Chondrocyte (in vitro differentiated cells): Measurements from ENCODE around the gene FAM20C. TPM values are rescaled to one million over a fixed set of nuclear protein-coding genes. Genes with fewer than 3 reads are reported as not detected.

Experiments
- DNase-seq: peaks from one replicate; pipeline ENCODE4 v3.0.0; 2021; ENCODE audit warnings: mixed read lengths, low spot score
- H3K27ac Mint-ChIP-seq: one replicate; pipeline ENCODE4 v1.8.0; 2021; ENCODE audit warnings: mild to moderate bottlenecking, moderate library complexity, mixed read lengths; ENCODE audit not compliant: unreplicated experiment
- H3K27me3 Mint-ChIP-seq: 2 replicates; pipeline ENCODE4 v1.8.0; 2021; ENCODE audit warnings: low read depth, mixed read lengths
- H3K36me3 Mint-ChIP-seq: 2 replicates; pipeline ENCODE4 v1.8.0; 2021; ENCODE audit warnings: low read depth, mixed read lengths
- H3K4me1 Mint-ChIP-seq: 2 replicates; pipeline ENCODE4 v1.8.0; 2021; ENCODE audit warnings: low read depth, mild to moderate bottlenecking, mixed read lengths
- H3K4me3 Mint-ChIP-seq: one replicate; pipeline ENCODE4 v1.8.0; 2021; ENCODE audit warnings: mild to moderate bottlenecking, moderate library complexity, mixed read lengths; ENCODE audit not compliant: unreplicated experiment
- H3K9me3 Mint-ChIP-seq: 2 replicates; pipeline ENCODE4 v1.8.0; 2021; ENCODE audit warnings: low read depth, mixed read lengths
- total RNA-seq: library from RNA; stranded (reverse); gene quantifications from 3 replicates; pipeline ENCODE4 v1.2.1, GENCODE V29; 2021
- TF ChIP-seq, protein P1 (sequence below): fragments of 200-600 bp; sonication (generic); IDR thresholded peaks from 2 replicates; pipeline ENCODE4 v1.5.0; 2021; ENCODE audit warnings: antibody characterized with exemption, mild to moderate bottlenecking, moderate library complexity

Gene FAM20C
- total RNA-seq, 1 donor from 2014 or later: 34.4 TPM

- Mint-ChIP-seq H3K4me3 (no peak overlapping the region), H3K36me3 (no peaks in the 10 kb centered on the region), H3K4me1 (peaks cover 9% of the 10 kb centered on the region), H3K27me3 (peaks cover 3% of the 10 kb centered on the region), H3K27ac (no peak overlapping the region), H3K9me3 (no peaks in the 10 kb centered on the region)
- no peak for DNase-seq
- TF ChIP-seq, protein P1, sequence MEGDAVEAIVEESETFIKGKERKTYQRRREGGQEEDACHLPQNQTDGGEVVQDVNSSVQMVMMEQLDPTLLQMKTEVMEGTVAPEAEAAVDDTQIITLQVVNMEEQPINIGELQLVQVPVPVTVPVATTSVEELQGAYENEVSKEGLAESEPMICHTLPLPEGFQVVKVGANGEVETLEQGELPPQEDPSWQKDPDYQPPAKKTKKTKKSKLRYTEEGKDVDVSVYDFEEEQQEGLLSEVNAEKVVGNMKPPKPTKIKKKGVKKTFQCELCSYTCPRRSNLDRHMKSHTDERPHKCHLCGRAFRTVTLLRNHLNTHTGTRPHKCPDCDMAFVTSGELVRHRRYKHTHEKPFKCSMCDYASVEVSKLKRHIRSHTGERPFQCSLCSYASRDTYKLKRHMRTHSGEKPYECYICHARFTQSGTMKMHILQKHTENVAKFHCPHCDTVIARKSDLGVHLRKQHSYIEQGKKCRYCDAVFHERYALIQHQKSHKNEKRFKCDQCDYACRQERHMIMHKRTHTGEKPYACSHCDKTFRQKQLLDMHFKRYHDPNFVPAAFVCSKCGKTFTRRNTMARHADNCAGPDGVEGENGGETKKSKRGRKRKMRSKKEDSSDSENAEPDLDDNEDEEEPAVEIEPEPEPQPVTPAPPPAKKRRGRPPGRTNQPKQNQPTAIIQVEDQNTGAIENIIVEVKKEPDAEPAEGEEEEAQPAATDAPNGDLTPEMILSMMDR: no peak
Measured at GRCh38 chr7:188174-188573, 4.2 kb upstream of the FAM20C start.

DNA sequence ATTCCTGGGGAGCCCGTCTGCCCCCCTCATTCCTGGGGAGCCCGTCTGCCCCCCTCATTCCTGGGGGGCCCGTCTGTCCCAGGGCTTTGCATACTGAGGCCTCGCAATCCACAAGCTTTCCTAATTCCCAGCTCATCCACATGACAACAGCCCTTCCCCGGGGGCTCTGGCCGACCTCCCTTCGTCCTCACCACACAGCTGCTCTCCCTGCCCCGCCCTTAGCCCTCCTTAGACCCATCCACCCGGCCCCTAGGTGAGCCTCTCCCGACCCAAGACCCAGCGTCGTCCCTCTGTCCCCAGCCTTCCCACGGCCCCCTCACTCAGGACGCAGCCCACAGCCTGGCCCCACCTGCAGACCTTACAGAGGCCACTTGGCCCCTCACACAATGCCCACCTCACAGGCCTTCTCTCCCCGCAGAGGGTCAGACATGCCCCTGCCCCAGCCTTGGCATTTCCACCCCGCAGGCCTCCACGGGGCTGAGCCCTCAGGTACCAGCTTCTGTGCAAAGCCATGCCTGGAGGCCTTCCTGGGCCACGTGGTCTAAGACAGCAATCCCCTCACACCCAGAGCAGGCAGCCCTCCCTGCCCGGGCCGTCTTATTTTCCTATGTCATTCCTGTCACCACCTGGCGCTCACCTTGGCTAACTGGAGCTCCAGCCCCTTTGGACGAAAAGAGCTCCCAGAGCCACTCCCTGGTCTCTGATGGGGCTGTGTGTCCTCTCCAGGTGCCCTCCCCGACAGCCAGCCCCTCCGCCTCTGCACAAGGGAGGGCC lies 3.5 kb upstream of the FAM20C start:
- H3K36me3 Mint-ChIP-seq: no peaks in the 10 kb centered on the region
- TF ChIP-seq, protein P1: no peak
- H3K27ac Mint-ChIP-seq: no peak overlapping the region
- H3K9me3 Mint-ChIP-seq: no peaks in the 10 kb centered on the region
- H3K4me1 Mint-ChIP-seq: peaks cover 11% of the 10 kb centered on the region
- no peak overlapping the region for H3K4me3 Mint-ChIP-seq
- H3K27me3 Mint-ChIP-seq: peaks cover 3% of the 10 kb centered on the region
- no peak for DNase-seq

DNA sequence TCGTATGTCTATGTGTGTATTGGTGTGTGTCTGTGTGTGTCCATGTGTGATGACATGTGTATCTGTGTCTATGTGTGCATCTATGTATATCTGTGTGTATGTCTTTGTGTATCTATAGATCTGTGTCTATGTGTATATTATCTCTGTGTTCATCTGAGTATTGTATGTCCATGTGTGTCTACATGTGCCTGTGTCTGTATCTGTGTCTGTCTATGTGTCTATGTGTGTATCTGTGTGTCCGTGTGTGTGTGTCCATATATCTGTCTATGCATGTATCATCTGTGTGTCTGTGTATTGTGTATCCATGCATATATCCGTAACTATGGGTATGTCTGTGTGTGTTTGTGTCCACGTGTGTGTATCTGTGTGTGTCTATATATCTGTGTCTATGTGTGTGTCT lies 2.7 kb upstream of the FAM20C start:
- H3K9me3 Mint-ChIP-seq: no peaks in the 10 kb centered on the region
- no peak overlapping the region for H3K4me3 Mint-ChIP-seq
- no peak overlapping the region for H3K27ac Mint-ChIP-seq
- TF ChIP-seq, protein P1: no peak
- no peak for DNase-seq
- no peaks in the 10 kb centered on the region for H3K36me3 Mint-ChIP-seq
- peaks cover 19% of the 10 kb centered on the region for H3K4me1 Mint-ChIP-seq
- H3K27me3 Mint-ChIP-seq: peaks cover 3% of the 10 kb centered on the region

- Mint-ChIP-seq H3K27me3 (peaks cover 3% of the 10 kb centered on the region), H3K36me3 (peaks cover 4% of the 10 kb centered on the region), H3K27ac (no peak overlapping the region), H3K4me3 (no peak overlapping the region), H3K4me1 (peaks cover 24% of the 10 kb centered on the region), H3K9me3 (no peaks in the 10 kb centered on the region)
- DNase-seq: no peak
- TF ChIP-seq, protein P1: no peak
Measured at GRCh38 chr7:190196-190595, 2.2 kb upstream of the FAM20C start.

DNA sequence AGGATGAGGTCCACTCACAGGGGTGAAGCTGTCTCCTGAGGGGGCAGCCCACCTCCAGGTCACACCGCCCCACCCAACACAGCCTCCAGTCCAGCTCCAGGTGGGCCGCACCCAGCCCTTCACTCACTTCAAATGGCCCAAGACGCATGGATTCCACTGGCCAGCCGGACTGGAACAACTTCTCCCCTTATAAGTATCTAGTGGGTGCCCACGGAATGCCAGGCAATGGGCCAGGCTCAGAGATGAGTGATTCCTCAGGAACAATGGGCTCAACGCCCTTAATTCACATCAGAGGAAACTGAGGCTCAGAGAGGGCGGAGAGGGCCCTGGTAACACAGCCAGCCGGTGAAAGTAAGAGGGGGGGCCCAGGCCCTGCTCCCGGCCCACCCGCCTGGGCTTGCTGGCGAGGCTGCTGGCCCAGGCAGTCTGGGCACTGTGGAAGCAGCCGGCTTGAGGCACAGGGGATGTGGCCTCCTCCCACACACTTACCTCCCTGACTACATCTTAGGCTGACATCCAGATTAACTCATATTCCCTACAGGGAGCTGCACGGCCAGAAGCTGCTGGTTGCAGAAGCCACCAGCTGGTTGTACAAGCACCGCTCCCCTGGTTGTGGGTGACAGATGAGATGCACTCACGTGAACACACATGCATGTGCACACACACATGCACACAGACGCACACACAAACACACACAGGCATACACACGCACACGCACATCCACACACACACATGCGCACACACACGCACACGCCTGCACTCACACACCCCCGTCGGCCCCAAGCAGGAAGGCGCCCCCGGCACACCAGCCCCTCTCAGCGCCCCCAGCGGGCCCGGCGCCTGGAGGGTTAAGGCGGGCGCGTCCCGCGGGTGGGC lies 1.0 kb upstream of the FAM20C start:
- DNase-seq: no peak
- Mint-ChIP-seq H3K9me3 (no peaks in the 10 kb centered on the region), H3K27me3 (peaks cover 3% of the 10 kb centered on the region), H3K27ac (peak overlapping the region; percentile 91), H3K36me3 (peaks cover 14% of the 10 kb centered on the region), H3K4me1 (peaks cover 33% of the 10 kb centered on the region), H3K4me3 (peak overlapping the region; percentile 72)
- TF ChIP-seq, protein P1: no peak
